PC-9 (cell line): Measurements from ENCODE around the gene RXRG. TPM values are rescaled to one million over a fixed set of nuclear protein-coding genes. Genes with fewer than 3 reads are reported as not detected.

Experiments used
- BruUV-seq: library from RNA; stranded (reverse); fragments of 400-500 nt; replicated peaks from 2 replicates; lab custom pipeline; 2021; lab: Mats Ljungman, UMichigan
- CTCF ChIA-PET: fragments of 300-600 bp; sonication (Branson Sonifier 250); formaldehyde crosslinking; loops from one replicate; lab custom pipeline; 2022; ENCODE audit warnings: antibody characterized with exemption; lab: Charles Lee
- POLR2A ChIA-PET: fragments of 300-600 bp; sonication (Branson Sonifier 250); formaldehyde crosslinking; loops from one replicate; lab custom pipeline; 2022; ENCODE audit warnings: antibody characterized with exemption; ENCODE audit not compliant: unreplicated experiment; lab: Charles Lee
- DNase-seq, 2 experiments: peaks; one replicate each; pipeline versions ENCODE4 v3.0.0 to v3.0.0-alpha.2; 2015 to 2022; ENCODE audit warnings: mixed read lengths in 1 of 2
- H2AFZ ChIP-seq: fragments of 200-600 bp; sonication (generic); 2 replicates; pipeline ENCODE4 v1.8.1; 2017; ENCODE audit warnings: antibody characterized with exemption
- H3F3A ChIP-seq: fragments of 200-600 bp; sonication (generic); 2 replicates; pipeline ENCODE4 v1.8.1; 2017; ENCODE audit warnings: antibody characterized with exemption, mild to moderate bottlenecking, low read depth; ENCODE audit not compliant: insufficient read depth
- H3K27ac ChIP-seq: fragments of 200-600 bp; sonication (generic); 2 replicates; pipeline ENCODE4 v1.6.1; 2016; ENCODE audit warnings: mixed run types
- H3K27me3 ChIP-seq: fragments of 200-600 bp; sonication (generic); 2 replicates; pipeline ENCODE4 v1.6.1; 2016; ENCODE audit warnings: low read depth, mixed run types; ENCODE audit not compliant: insufficient read depth
- H3K36me3 ChIP-seq: fragments of 200-600 bp; sonication (generic); 2 replicates; pipeline ENCODE4 v1.6.1; 2016; ENCODE audit warnings: low read depth, mixed run types
- H3K4me1 ChIP-seq: fragments of 200-600 bp; sonication (generic); replicated peaks from 2 replicates; pipeline ENCODE4 v1.6.1; 2016; ENCODE audit warnings: mixed run types; ENCODE audit not compliant: insufficient read depth
- H3K4me2 ChIP-seq: fragments of 200-600 bp; sonication (generic); 2 replicates; pipeline ENCODE4 v1.6.1; 2017; ENCODE audit warnings: mixed run types
- H3K4me3 ChIP-seq: fragments of 200-600 bp; sonication (generic); 2 replicates; pipeline ENCODE4 v1.6.1; 2016; ENCODE audit warnings: mixed run types
- H3K79me2 ChIP-seq: fragments of 200-600 bp; sonication (generic); 2 replicates; pipeline ENCODE4 v1.6.1; 2017; ENCODE audit warnings: low read depth, mixed run types
- H3K9me2 ChIP-seq: fragments of 200-600 bp; sonication (generic); 2 replicates; pipeline ENCODE4 v1.8.1; 2017; ENCODE audit warnings: mild to moderate bottlenecking; ENCODE audit not compliant: insufficient read depth
- H3K9me3 ChIP-seq: fragments of 200-600 bp; sonication (generic); 2 replicates; pipeline ENCODE4 v1.8.1; 2016; ENCODE audit warnings: low read depth; ENCODE audit not compliant: insufficient read depth
- H4K20me1 ChIP-seq: fragments of 200-600 bp; sonication (generic); 2 replicates; pipeline ENCODE4 v1.8.1; 2017; ENCODE audit not compliant: insufficient read depth
- CTCF ChIP-seq: fragments of 200-600 bp; sonication (generic); conservative IDR thresholded peaks from 2 replicates; pipeline ENCODE4 v1.6.1; 2017; ENCODE audit warnings: mixed run types, antibody characterized with exemption, mild to moderate bottlenecking, moderate library complexity
- EZH2 ChIP-seq: fragments of 200-600 bp; sonication (generic); IDR thresholded peaks from 2 replicates; pipeline ENCODE4 v1.8.0; 2017; ENCODE audit warnings: antibody characterized with exemption, low read depth
- intact Hi-C: fragments of 100-400 bp; cut with micrococcal nuclease; formaldehyde crosslinking; loops from one replicate; pipeline ENCODE4 v1.10.0; 2022; ENCODE audit not compliant: unreplicated experiment
- total RNA-seq: library from RNA; stranded (reverse); gene quantifications from 2 replicates; pipeline ENCODE4 v1.2.3, GENCODE V29; 2021

The RXRG gene
- total RNA-seq, 1 experiment from 2014 or later: not detected

- Histone ChIP-seq H3K36me3 (no peaks in the 10 kb centered on the region), H3K9me3 (no peaks in the 10 kb centered on the region), H3K4me2 (no peak overlapping the region), H3K27ac (no peak overlapping the region), H3F3A (no peaks in the 10 kb centered on the region), H3K9me2 (no peaks in the 10 kb centered on the region), H2AFZ (no peak overlapping the region), H3K27me3 (peaks cover 4% of the 10 kb centered on the region; the same call in 1 of the 2 replicates), H3K4me3 (no peak overlapping the region), H3K4me1 (no peaks in the 10 kb centered on the region), H4K20me1 (no peaks in the 10 kb centered on the region; the same call in 1 of the 2 replicates), H3K79me2 (no peaks in the 10 kb centered on the region)
- no peak for DNase-seq
- no TSS peak for BruUV-seq
- TF ChIP-seq CTCF (no peak), EZH2 (no peak)
- ChIA-PET CTCF (no interaction called here), POLR2A (no interaction called here)
- intact Hi-C loops: no loop called here
Observed at GRCh38 chr1:165484532-165484931, 39.6 kb upstream of the RXRG start.

GRCh38 chr1:165483412-165483811 is 38.5 kb upstream of the RXRG start:
- POLR2A ChIA-PET: no interaction called here
- Histone ChIP-seq H2AFZ (no peak overlapping the region), H3K4me1 (no peaks in the 10 kb centered on the region), H4K20me1 (no peaks in the 10 kb centered on the region; the same call in 1 of the 2 replicates), H3K9me3 (no peaks in the 10 kb centered on the region), H3K9me2 (no peaks in the 10 kb centered on the region), H3K27ac (no peak overlapping the region), H3K36me3 (no peaks in the 10 kb centered on the region), H3K27me3 (no peaks in the 10 kb centered on the region), H3K79me2 (no peaks in the 10 kb centered on the region), H3F3A (no peaks in the 10 kb centered on the region), H3K4me2 (no peak overlapping the region), H3K4me3 (no peak overlapping the region)
- TF ChIP-seq CTCF (no peak), EZH2 (no peak)
- BruUV-seq: no TSS peak
- CTCF ChIA-PET: no interaction called here
- no peak for DNase-seq
- intact Hi-C loops: no loop called here

GRCh38 chr1:165481820-165482532 is 37.0 kb upstream of the RXRG start:
- H3K4me2 ChIP-seq: no peak overlapping the region
- BruUV-seq: no TSS peak

More at GRCh38 chr1:165481820-165482532, 37.0 kb upstream of the RXRG start:
- no peaks in the 10 kb centered on the region for H3K27me3 ChIP-seq
- no peak overlapping the region for H3K27ac ChIP-seq
- no peak overlapping the region for H2AFZ ChIP-seq
- no peaks in the 10 kb centered on the region for H4K20me1 ChIP-seq
- H3K4me3 ChIP-seq: no peak overlapping the region
- no peaks in the 10 kb centered on the region for H3K9me2 ChIP-seq
- TF ChIP-seq EZH2 (no peak), CTCF (no peak)
- ChIA-PET CTCF (no interaction called here), POLR2A (interaction anchor here (0.6 kb wide), 1 partner anchor 287 kb away, joined by 4 read pairs; the partner anchor contains the start of gene TMCO1)
- H3K79me2 ChIP-seq: no peaks in the 10 kb centered on the region
- no peaks in the 10 kb centered on the region for H3F3A ChIP-seq
- H3K4me1 ChIP-seq: no peaks in the 10 kb centered on the region
- intact Hi-C loops: no loop called here
- no peaks in the 10 kb centered on the region for H3K36me3 ChIP-seq
- no peaks in the 10 kb centered on the region for H3K9me3 ChIP-seq
- DNase-seq: peak; percentile 1 to 61
